Measurements from ENCODE around the gene PDZD2.
A peak's percentile ranks its signal among the peaks of the same experiment; 100 is the strongest.

PDZD2 gene

GRCh38 chr5:31850981-31851689, 212.2 kb downstream of the PDZD2 start:
- no peaks in the 10 kb centered on the region for H3K27me3 ChIP-seq (ENCODE audit: insufficient read depth, low read depth, severe bottlenecking)
- H3K27ac ChIP-seq = no peak overlapping the region
- no peak overlapping the region for H3K4me3 ChIP-seq (ENCODE audit: low read depth, low read length)
- no peaks in the 10 kb centered on the region for H3K36me3 ChIP-seq
- no peak for DNase-seq
- TF ChIP-seq CTCF (IDR thresholded peaks at IDR 0.05; ENCODE audit: low read depth, low read length) = no peak
- peaks cover 3% of the 10 kb centered on the region for H3K9me3 ChIP-seq (ENCODE audit: severe bottlenecking)

DNA sequence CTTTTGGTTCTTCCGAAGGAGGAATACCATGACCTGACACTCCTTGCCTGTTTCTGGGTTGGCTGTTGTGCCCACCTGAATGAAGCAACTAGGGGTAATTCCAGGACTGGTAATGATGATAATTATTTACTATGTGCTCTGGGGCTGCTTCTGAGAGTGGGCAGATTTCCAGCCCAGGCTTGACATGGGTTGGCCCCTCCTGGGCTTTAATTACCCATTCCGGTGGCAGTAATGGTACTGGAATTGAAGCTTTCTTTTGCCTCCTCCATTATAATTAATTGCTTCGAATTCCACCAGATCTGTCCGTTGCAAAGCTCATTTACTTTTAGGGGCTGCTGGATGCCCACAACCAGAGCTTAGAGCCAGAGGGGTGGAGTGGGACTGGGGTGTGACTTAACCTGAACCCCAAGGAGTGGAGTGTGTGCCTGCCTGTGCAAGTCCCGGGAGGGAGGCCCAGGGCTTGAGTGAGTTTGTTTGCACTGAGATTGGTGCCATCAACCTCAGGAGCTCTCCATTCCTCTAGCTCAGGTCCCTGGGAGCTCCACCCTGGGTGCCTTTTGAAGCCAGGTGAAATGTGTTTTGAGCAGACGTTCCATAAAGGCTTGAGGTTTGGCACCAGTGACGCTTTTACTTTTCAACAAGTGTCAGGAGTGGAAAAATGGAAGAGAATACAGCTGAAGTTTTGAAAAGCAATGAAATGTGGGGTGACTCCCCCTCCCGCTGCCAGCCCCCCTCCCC, 214.6 kb downstream of the PDZD2 start:
- DNase-seq = no peak
- Histone ChIP-seq H3K27ac (peak overlapping the region; percentile 99), H3K4me3 (ENCODE audit: low read depth, low read length) (no peak overlapping the region), H3K27me3 (ENCODE audit: insufficient read depth, low read depth, severe bottlenecking) (no peaks in the 10 kb centered on the region), H3K9me3 (ENCODE audit: severe bottlenecking) (peaks cover 3% of the 10 kb centered on the region), H3K36me3 (peaks cover 12% of the 10 kb centered on the region)
- no peak for TF ChIP-seq CTCF (IDR thresholded peaks at IDR 0.05; ENCODE audit: low read depth, low read length)

DNA sequence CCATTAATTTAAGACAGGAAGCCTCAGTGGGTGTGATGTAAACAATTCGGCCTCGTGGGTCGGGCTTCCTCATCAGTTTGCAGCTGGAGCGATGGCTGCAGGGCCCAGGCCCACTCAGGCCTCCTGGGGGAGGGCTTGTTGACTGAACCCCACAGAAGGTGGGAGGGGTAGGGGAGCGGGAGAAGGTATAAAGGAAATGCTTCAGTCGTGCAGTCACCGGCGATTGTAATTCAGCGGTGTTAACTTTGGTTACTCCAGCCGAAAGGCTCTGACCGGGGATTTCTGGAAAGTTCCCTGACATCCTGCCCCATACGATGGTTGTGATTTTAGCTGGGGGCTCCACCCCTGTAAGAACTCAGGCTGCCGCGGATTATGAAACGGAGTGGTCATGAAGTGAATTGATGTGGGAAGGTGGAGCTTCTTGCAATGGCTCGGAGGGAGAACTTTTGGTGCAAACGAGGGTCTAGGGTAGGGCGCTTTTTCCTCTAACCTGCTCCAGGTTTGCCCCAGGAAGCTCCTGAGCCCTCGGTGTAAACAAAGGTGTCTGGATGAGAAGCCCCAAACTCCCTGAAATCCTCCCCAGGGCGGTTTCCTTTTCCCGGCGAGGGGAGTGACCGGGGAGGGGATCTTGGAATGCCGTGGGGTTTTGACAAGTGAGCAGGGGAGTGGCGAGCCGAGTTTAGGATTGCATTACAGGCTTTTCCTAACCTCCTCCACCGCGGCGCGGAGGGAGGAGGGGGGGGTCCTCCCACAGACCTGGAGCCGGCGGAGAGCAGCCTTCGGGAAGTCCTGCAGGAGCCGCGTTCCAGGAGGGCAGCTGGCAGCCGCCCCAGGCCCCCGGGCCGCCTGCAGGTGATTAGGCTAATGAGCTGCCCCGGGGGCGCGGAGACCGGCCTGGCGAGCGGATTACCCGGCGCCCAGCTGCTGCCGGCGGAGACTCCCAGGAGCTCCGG, 215.5 kb downstream of the PDZD2 start:
- H3K27ac ChIP-seq = peak overlapping the region; percentile 99
- H3K9me3 ChIP-seq (ENCODE audit: severe bottlenecking) = peaks cover 11% of the 10 kb centered on the region
- peaks cover 21% of the 10 kb centered on the region for H3K36me3 ChIP-seq
- DNase-seq = peak; percentile 97
- H3K27me3 ChIP-seq (ENCODE audit: insufficient read depth, low read depth, severe bottlenecking) = no peaks in the 10 kb centered on the region
- no peak for TF ChIP-seq CTCF (IDR thresholded peaks at IDR 0.05; ENCODE audit: low read depth, low read length)
- peak overlapping the region; percentile 79 for H3K4me3 ChIP-seq (ENCODE audit: low read depth, low read length)

DNA sequence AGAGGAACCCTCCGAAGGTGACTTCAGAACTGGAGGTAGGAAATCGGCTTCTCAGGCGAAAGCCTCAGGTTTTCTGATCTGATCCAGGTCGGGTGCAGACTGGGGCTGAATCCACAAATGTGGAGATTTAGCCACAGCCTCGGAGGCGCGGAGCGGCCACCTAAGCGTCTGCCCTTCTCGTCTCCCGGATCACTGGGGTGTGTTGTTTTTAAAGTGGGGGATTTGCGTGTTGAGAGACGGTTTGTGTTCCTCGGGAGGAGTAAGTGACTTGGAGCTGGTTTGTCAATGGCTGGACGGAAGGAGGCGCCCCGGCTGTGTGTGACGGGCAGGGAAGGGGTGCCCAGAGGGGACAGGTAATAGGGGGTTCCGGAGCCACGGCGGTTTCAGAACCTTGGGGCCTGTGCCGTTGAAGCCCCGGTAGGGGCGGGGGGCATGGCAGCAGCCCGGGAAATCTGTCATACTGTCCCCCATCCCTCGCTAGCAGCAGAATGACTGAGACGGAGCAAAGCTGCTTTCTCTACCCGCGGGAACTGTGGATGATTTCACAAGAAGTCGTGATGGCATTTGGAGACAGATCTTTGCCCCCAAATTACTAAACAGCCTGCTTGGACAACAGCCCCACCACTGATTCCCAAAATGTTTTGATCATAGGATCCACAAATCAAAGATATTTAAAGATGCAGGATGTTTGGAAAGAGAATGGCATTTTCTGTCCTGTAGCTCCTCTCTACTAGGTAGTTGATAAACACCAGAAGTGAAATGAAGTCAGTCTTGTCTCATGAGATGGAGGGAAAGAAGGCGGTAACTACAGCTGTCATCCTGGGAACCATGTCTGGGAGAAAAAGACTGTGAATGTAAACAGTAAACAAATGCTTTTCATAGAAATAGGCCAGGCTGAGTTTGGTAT, 216.5 kb downstream of the PDZD2 start:
- H3K9me3 ChIP-seq (ENCODE audit: severe bottlenecking) = peaks cover 11% of the 10 kb centered on the region
- H3K27me3 ChIP-seq (ENCODE audit: insufficient read depth, low read depth, severe bottlenecking) = no peaks in the 10 kb centered on the region
- peak overlapping the region; percentile 99 for H3K27ac ChIP-seq
- peak; percentile 89 for DNase-seq
- TF ChIP-seq CTCF (IDR thresholded peaks at IDR 0.05; ENCODE audit: low read depth, low read length) = peak; percentile 69
- peak overlapping the region; percentile 79 for H3K4me3 ChIP-seq (ENCODE audit: low read depth, low read length)
- peaks cover 30% of the 10 kb centered on the region for H3K36me3 ChIP-seq

GRCh38 chr5:31859096-31859495, 220.2 kb downstream of the PDZD2 start:
- H3K27me3 ChIP-seq (ENCODE audit: insufficient read depth, low read depth, severe bottlenecking) = no peaks in the 10 kb centered on the region
- TF ChIP-seq CTCF (IDR thresholded peaks at IDR 0.05; ENCODE audit: low read depth, low read length) = no peak
- peaks cover 8% of the 10 kb centered on the region for H3K9me3 ChIP-seq (ENCODE audit: severe bottlenecking)
- no peak overlapping the region for H3K27ac ChIP-seq
- DNase-seq = no peak
- H3K36me3 ChIP-seq = peaks cover 32% of the 10 kb centered on the region
- H3K4me3 ChIP-seq (ENCODE audit: low read depth, low read length) = no peak overlapping the region

All from WERI-Rb-1 (cell line).